SJCRH30 (cell line): ENCODE measurements around the gene ZZZ3. TPM values are rescaled to one million over a fixed set of nuclear protein-coding genes. Genes with fewer than 3 reads are reported as not detected.
"Not testable (repeated sequence)": the region's sequence is repeated elsewhere in the genome, so short reads cannot be mapped to it uniquely, and the experiment has no call there.

Experiments used
- DNase-seq, 2 experiments: peaks; one replicate each; pipeline ENCODE4 v3.0.0-alpha.2; 2015 to 2020
- H3K27ac ChIP-seq: fragments of 250-450 bp; sonication (Bioruptor Pico); 2 replicates; pipeline ENCODE4 v1.5.1; 2020; ENCODE audit warnings: mild to moderate bottlenecking, moderate library complexity
- H3K27me3 ChIP-seq: fragments of 250-450 bp; sonication (Bioruptor Pico); 2 replicates; pipeline ENCODE4 v1.5.1; 2020; ENCODE audit warnings: mild to moderate bottlenecking, moderate library complexity
- H3K36me3 ChIP-seq: fragments of 250-450 bp; sonication (Bioruptor Pico); 2 replicates; pipeline ENCODE4 v1.5.1; 2020; ENCODE audit warnings: mild to moderate bottlenecking, moderate library complexity
- H3K4me1 ChIP-seq: fragments of 250-450 bp; sonication (Bioruptor Pico); 2 replicates; pipeline ENCODE4 v1.5.1; 2020; ENCODE audit warnings: mild to moderate bottlenecking, moderate library complexity
- H3K4me3 ChIP-seq: fragments of 250-450 bp; sonication (Bioruptor Pico); 2 replicates; pipeline ENCODE4 v1.5.1; 2020; ENCODE audit warnings: mild to moderate bottlenecking, moderate library complexity
- H3K9me3 ChIP-seq: fragments of 250-450 bp; sonication (Bioruptor Pico); replicated peaks from 2 replicates; pipeline ENCODE4 v1.5.1; 2020; ENCODE audit warnings: mild to moderate bottlenecking, moderate library complexity
- total RNA-seq: library from RNA; depleted of rRNA; stranded (reverse); fragments of >200 nt; shearing (Covaris generic); gene quantifications from 2 replicates; pipeline ENCODE4 v1.2.3, GENCODE V29; 2014; rRNA removed

The ZZZ3 gene
- total RNA-seq, result 59.9 and 63.6 TPM in 2 replicates

GRCh38 chr1:77682460-77683159 lies at the start of gene ZZZ3:
Gene ZZZ3, minus strand, starts transcription at chr1:77682658. Its CDS starts 49,304 bp downstream, at chr1:77633354.
- peak within 1 kb of the TSS; percentile 93 for H3K4me3 ChIP-seq
- no peaks in the 10 kb centered on the region for H3K9me3 ChIP-seq
- H3K36me3 ChIP-seq, result no peaks in the 10 kb centered on the region
- H3K27me3 ChIP-seq, result no peaks in the 10 kb centered on the region
- peak within 1 kb of the TSS; percentile 95 for H3K27ac ChIP-seq
- peaks cover 4% of the 10 kb centered on the region; the same call in 1 of the 2 replicates for H3K4me1 ChIP-seq
- DNase-seq, result peak; percentile 93 to 96

DNA sequence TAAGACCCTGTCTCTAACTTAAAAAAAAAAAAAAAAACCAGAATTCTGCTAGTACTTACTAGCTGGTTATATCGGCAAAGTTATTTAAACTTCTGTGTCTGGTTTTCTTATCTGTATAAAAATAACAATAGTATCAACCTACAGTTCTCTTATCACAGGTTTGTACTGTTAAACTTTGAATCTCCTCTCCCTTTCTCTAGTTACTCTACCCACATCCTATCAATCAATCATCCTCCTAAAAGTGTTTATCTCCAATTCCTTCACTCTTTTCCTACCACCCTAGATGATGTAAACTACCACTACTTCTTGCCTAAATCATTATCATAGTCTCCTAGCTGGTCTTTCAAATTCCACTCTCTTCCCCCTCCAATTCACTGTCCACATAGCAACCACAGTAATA lies 49.6 kb upstream of the ZZZ3 start:
- H3K27ac ChIP-seq, result no peak overlapping the region
- H3K9me3 ChIP-seq, result no peaks in the 10 kb centered on the region
- no peak overlapping the region for H3K4me3 ChIP-seq
- no peaks in the 10 kb centered on the region for H3K4me1 ChIP-seq
- H3K36me3 ChIP-seq, result peaks cover 34% of the 10 kb centered on the region
- H3K27me3 ChIP-seq, result no peaks in the 10 kb centered on the region
- DNase-seq, result no peak

DNA sequence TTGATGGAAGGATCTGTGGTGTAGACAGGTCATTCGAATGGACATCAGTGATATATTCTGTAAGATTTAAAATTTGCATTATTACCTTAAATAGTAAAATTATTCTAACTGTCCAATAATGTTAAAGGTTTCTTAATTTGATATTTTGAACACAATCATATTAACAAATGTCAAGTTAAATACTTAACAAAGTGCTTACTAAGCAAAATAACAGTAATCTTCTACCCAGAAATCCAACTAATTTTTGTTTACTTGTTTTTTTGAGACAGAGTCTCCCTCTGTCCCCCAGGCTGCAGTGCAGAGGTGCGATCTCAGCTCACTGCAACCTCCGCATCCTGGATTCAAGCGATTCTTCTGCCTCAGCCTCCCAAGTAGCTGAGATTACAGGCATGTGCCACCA lies 43.2 kb upstream of the ZZZ3 start:
- DNase-seq, result no peak
- no peaks in the 10 kb centered on the region for H3K27me3 ChIP-seq
- H3K36me3 ChIP-seq, result peaks cover 71% of the 10 kb centered on the region
- no peak overlapping the region for H3K4me3 ChIP-seq
- no peak overlapping the region for H3K27ac ChIP-seq
- H3K9me3 ChIP-seq, result no peaks in the 10 kb centered on the region
- no peaks in the 10 kb centered on the region for H3K4me1 ChIP-seq

DNA sequence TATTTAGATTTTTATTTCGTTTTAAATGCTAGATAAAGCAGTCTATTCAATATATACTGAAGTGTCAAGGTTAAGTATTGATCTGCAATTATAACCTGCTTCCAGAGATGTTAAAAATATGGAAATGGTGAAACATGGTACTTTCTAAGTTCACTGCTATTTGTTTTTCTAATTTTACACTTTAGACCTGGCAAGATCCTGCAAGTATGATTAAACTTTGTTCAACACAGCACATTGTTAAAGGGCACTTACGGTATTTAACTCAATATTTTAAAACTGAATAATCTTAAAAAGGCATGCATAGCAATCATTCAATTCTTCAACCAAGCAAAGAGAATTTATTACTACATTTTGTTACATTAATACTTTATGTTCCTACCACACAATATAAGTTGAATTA lies 35.7 kb upstream of the ZZZ3 start:
- peaks cover 52% of the 10 kb centered on the region for H3K36me3 ChIP-seq
- DNase-seq, result no peak
- H3K27ac ChIP-seq, result no peak overlapping the region
- H3K4me1 ChIP-seq, result no peaks in the 10 kb centered on the region
- H3K9me3 ChIP-seq, result no peaks in the 10 kb centered on the region
- H3K27me3 ChIP-seq, result no peaks in the 10 kb centered on the region
- H3K4me3 ChIP-seq, result no peak overlapping the region

GRCh38 chr1:77716065-77716464 lies 33.6 kb upstream of the ZZZ3 start:
- Histone ChIP-seq H3K27me3 (no peaks in the 10 kb centered on the region), H3K4me3 (no peak overlapping the region), H3K9me3 (no peaks in the 10 kb centered on the region), H3K4me1 (no peaks in the 10 kb centered on the region), H3K27ac (no peak overlapping the region), H3K36me3 (peaks cover 44% of the 10 kb centered on the region)
- DNase-seq, result no peak

DNA sequence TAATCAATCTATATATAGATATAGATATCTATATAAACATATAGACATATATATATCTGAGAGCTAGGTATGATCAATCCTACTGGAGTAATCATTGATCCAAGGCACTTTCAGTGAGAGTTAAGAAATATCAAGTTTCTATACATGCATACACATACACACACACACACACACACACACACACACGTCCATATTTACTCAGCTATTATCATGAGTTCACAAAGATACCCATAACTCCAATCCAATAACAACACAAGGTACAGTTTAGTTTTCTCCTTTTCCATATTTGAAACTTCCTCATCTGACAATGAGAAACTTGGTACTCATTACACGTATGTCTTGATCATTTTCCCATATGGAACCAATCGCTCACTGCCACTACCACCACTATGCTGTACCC lies 27.3 kb upstream of the ZZZ3 start:
- Histone ChIP-seq H3K27me3 (no peaks in the 10 kb centered on the region), H3K27ac (no peak overlapping the region), H3K36me3 (peaks cover 49% of the 10 kb centered on the region), H3K9me3 (no peaks in the 10 kb centered on the region), H3K4me3 (no peak overlapping the region), H3K4me1 (no peaks in the 10 kb centered on the region)
- no peak for DNase-seq

- DNase-seq, result no peak
Observed at GRCh38 chr1:77706321-77706720, 23.9 kb upstream of the ZZZ3 start.

GRCh38 chr1:77704736-77705135 lies 22.3 kb upstream of the ZZZ3 start:
- H3K4me1 ChIP-seq, result no peaks in the 10 kb centered on the region
- H3K27ac ChIP-seq, result no peak overlapping the region
- no peak for DNase-seq
- H3K9me3 ChIP-seq, result no peaks in the 10 kb centered on the region
- H3K27me3 ChIP-seq, result no peaks in the 10 kb centered on the region
- H3K4me3 ChIP-seq, result no peak overlapping the region
- peaks cover 22% of the 10 kb centered on the region for H3K36me3 ChIP-seq

More at GRCh38 chr1:77706321-77706720, 23.9 kb upstream of the ZZZ3 start:
- no peaks in the 10 kb centered on the region for H3K9me3 ChIP-seq
- H3K36me3 ChIP-seq, result peaks cover 34% of the 10 kb centered on the region
- no peaks in the 10 kb centered on the region for H3K4me1 ChIP-seq
- no peak overlapping the region for H3K4me3 ChIP-seq
- no peaks in the 10 kb centered on the region for H3K27me3 ChIP-seq
- H3K27ac ChIP-seq, result no peak overlapping the region

GRCh38 chr1:77699673-77700072 lies 17.2 kb upstream of the ZZZ3 start:
- not testable (repeated sequence) for H3K27ac ChIP-seq, H3K27me3 ChIP-seq, H3K9me3 ChIP-seq, H3K4me1 ChIP-seq, H3K4me3 ChIP-seq, DNase-seq, H3K36me3 ChIP-seq

GRCh38 chr1:77697441-77697840 lies 15.0 kb upstream of the ZZZ3 start:
- H3K9me3 ChIP-seq, result no peaks in the 10 kb centered on the region
- H3K36me3 ChIP-seq, result peaks cover 2% of the 10 kb centered on the region; the same call in 1 of the 2 replicates

DNA sequence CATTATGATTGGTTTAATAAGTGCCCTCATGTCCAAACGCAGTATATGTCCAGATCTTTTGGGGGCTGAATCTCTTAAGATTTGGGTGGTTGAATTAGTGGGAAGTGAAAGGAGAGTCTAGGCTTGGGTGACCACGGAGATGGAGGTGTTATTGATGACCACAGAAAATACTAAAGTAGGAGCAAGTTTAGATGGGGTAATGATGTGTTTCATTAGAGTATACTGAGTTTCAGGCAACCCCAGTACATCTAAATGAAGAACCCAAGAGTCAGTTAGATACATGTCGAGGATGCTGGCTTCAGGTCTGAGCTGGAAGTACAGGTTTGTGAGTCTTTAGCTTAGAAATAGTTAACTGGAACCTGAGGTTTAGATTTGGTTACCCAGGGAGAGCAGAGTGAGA lies 6.5 kb upstream of the ZZZ3 start:
- no peak overlapping the region for H3K27ac ChIP-seq
- H3K4me3 ChIP-seq, result no peak overlapping the region
- no peaks in the 10 kb centered on the region for H3K9me3 ChIP-seq

More at GRCh38 chr1:77697441-77697840, 15.0 kb upstream of the ZZZ3 start:
- no peak overlapping the region for H3K4me3 ChIP-seq
- no peaks in the 10 kb centered on the region for H3K27me3 ChIP-seq
- no peaks in the 10 kb centered on the region for H3K4me1 ChIP-seq
- no peak overlapping the region for H3K27ac ChIP-seq
- no peak for DNase-seq

DNA sequence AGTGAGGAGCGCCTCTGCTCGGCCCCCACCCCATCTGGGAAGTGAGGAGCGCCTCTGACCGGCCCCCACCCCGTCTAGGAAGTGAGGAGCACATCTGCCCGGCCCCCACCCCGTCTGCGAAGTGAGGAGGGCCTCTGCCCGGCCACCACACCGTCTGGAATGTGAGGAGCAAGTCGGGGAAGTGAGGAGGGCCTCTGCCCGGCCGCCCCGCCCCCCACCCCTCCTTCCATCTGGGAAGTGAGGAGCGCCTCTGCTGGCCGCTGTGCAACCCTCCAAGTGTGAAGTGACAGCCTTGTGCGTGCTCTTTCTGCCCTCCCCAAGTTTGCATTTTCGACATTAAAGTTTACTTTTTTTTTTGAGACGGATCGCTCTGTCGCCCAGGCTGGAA lies 5.1 kb upstream of the ZZZ3 start:
- no peak overlapping the region for H3K4me3 ChIP-seq
- H3K4me1 ChIP-seq, result no peaks in the 10 kb centered on the region
- no peaks in the 10 kb centered on the region for H3K9me3 ChIP-seq
- no peak overlapping the region for H3K27ac ChIP-seq
- no peak for DNase-seq
- peaks cover under 1% of the 10 kb centered on the region; the same call in 1 of the 2 replicates for H3K36me3 ChIP-seq
- H3K27me3 ChIP-seq, result no peaks in the 10 kb centered on the region

More for the DNA sequence above, 6.5 kb upstream of the ZZZ3 start:
- H3K4me1 ChIP-seq, result no peaks in the 10 kb centered on the region
- peaks cover 2% of the 10 kb centered on the region; the same call in 1 of the 2 replicates for H3K36me3 ChIP-seq
- no peaks in the 10 kb centered on the region for H3K27me3 ChIP-seq
- no peak for DNase-seq

GRCh38 chr1:77686796-77687518 lies 4.5 kb upstream of the ZZZ3 start:
- Histone ChIP-seq H3K4me3 (no peak overlapping the region), H3K27ac (no peak overlapping the region), H3K4me1 (no peaks in the 10 kb centered on the region), H3K36me3 (no peaks in the 10 kb centered on the region), H3K9me3 (no peaks in the 10 kb centered on the region), H3K27me3 (no peaks in the 10 kb centered on the region)
- no peak for DNase-seq

DNA sequence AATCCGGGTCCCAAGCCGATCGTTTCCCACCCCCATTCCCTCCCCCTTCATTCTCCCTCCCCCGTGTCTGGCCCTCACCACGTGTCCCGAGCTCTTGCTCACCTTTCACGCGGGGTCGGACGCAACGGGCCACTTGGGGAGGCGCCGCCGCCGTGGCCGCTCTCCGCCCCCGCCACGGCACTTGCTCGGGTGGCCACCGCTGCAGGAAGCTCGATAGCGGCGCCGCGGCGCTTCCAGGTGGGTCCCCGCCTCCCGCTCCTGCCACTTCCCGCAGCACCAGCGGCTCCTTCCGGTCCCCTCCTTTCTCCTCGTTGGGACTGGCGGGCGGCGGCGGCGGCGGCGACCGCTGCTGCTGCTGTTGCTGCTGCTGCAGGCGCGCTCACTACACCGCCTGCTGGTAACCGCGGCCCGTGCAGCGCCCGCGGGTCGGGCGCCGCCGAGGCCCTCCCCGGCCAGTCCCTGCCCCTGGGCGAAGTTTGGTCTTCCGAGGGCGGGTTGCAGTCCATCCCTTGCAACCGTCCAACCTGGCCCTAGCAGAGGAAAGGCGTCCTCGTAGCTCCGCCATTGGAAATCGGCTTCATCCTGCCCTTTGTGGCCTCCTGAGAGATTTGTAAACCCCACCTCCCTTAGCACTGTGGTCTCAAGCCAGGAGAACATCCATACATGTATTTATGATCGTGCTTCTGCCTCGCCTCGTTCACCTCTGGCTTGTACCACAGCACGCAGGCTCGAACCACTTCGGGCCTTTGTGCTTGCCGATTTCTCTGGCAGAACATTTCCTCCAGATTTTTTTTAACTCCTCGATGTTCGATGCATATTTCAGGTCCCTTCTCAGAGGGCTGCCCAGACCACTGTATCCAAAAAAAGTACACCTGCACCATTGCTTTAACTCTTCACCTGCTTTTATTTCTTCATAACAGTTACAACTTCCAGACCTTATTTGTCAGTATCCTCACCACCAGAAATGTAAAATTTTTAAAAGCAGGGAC lies 996 bp upstream of the ZZZ3 start:
- Histone ChIP-seq H3K9me3 (no peaks in the 10 kb centered on the region), H3K36me3 (no peaks in the 10 kb centered on the region), H3K4me1 (peaks cover 4% of the 10 kb centered on the region; the same call in 1 of the 2 replicates), H3K27ac (peak overlapping the region; percentile 95), H3K27me3 (no peaks in the 10 kb centered on the region), H3K4me3 (peak overlapping the region; percentile 93)
- peak; percentile 94 to 95 for DNase-seq
